Peyer's patch (tissue), 4 donors: ENCODE measurements around the gene COL16A1.

Experiments used
- POLR2A ChIP-seq, 2 donors: fragments of 450-650 bp; IDR thresholded peaks; one replicate each; pipeline ENCODE4 v1.5.1; 2017; ENCODE audit warnings: antibody characterized with exemption in 2 of 2, mild to moderate bottlenecking in 2 of 2, moderate library complexity in 2 of 2
- TF ChIP-seq, protein P1 (sequence below), 6 experiments: fragments of 450-650 bp in 4 of 6; fragments of 200-600 bp in 2 of 6; sonication (generic) in 1 of 6; IDR thresholded peaks; one replicate each; pipeline ENCODE4 v1.5.1; 2017 to 2019; ENCODE audit warnings: antibody characterized with exemption in 6 of 6, mild to moderate bottlenecking in 3 of 6, moderate library complexity in 1 of 6

DNA sequence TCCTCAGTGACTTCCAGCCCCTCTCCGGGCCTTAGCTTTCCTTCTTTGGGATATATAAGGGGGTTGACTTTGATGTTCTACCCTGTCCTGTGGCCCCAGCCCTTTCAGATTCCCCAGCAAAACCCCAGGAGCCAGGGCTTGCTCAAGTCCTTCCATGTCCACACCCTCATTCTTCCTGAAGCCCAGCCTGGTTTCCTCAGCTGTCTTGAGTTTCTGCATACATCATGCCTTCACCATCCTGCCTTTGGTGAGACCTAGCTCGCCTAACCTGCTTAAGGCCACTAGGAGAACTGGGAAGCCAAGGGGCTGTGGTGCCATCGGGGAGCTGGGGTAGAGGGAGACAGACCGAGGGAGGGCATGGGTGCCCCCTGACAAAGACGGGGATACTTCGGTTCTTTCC lies 42.0 kb downstream of the COL16A1 start:
- TF ChIP-seq, protein P1, sequence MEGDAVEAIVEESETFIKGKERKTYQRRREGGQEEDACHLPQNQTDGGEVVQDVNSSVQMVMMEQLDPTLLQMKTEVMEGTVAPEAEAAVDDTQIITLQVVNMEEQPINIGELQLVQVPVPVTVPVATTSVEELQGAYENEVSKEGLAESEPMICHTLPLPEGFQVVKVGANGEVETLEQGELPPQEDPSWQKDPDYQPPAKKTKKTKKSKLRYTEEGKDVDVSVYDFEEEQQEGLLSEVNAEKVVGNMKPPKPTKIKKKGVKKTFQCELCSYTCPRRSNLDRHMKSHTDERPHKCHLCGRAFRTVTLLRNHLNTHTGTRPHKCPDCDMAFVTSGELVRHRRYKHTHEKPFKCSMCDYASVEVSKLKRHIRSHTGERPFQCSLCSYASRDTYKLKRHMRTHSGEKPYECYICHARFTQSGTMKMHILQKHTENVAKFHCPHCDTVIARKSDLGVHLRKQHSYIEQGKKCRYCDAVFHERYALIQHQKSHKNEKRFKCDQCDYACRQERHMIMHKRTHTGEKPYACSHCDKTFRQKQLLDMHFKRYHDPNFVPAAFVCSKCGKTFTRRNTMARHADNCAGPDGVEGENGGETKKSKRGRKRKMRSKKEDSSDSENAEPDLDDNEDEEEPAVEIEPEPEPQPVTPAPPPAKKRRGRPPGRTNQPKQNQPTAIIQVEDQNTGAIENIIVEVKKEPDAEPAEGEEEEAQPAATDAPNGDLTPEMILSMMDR (IDR thresholded peaks at IDR 0.05): no peak
- TF ChIP-seq POLR2A (IDR thresholded peaks at IDR 0.05): no peak
